Neutrophil (primary cell): ENCODE results near the gene AHCY.
A peak's percentile ranks its signal among the peaks of the same experiment; 100 is the strongest.
"Not testable (repeated sequence)": the region's sequence is repeated elsewhere in the genome, so short reads cannot be mapped to it uniquely, and the experiment has no call there.

Experiments
- H3K27ac ChIP-seq: fragments of 200-600 bp; sonication (generic); 2 replicates; pipeline ENCODE4 v1.5.1; 2016; ENCODE audit warnings: mild to moderate bottlenecking, moderate library complexity
- H3K27me3 ChIP-seq: fragments of 200-600 bp; sonication (generic); 2 replicates; pipeline ENCODE4 v1.6.0; 2016; ENCODE audit warnings: mild to moderate bottlenecking
- H3K36me3 ChIP-seq: fragments of 200-600 bp; sonication (generic); 2 replicates; pipeline ENCODE4 v1.5.1; 2017
- H3K4me1 ChIP-seq, 2 experiments: fragments of 200-600 bp in 1 of 2; sonication (generic) in 1 of 2; 1 replicate in 1 of 2; 2 replicates in 1 of 2; pipeline versions ENCODE4 v1.5.1 to v1.6.1; 2013 to 2016; ENCODE audit warnings: low read depth in 1 of 2, low read length in 1 of 2, mild to moderate bottlenecking in 1 of 2, moderate library complexity in 1 of 2; ENCODE audit not compliant: control insufficient read depth in 1 of 2, insufficient read depth in 1 of 2
- H3K4me3 ChIP-seq, 2 experiments: fragments of 200-600 bp in 1 of 2; sonication (generic) in 1 of 2; 1 replicate in 1 of 2; 2 replicates in 1 of 2; pipeline ENCODE4 v1.5.1; 2013 to 2016; ENCODE audit warnings: low read depth in 1 of 2, low read length in 1 of 2, mild to moderate bottlenecking in 1 of 2, moderate library complexity in 1 of 2
- H3K9me3 ChIP-seq: fragments of 200-600 bp; sonication (generic); 2 replicates; pipeline ENCODE4 v1.5.1; 2016
- TF ChIP-seq, protein P1 (sequence below): fragments of 200-600 bp; sonication (generic); IDR thresholded peaks from 2 replicates; pipeline ENCODE4 v1.5.1; 2016; ENCODE audit warnings: antibody characterized with exemption

Gene AHCY

DNA sequence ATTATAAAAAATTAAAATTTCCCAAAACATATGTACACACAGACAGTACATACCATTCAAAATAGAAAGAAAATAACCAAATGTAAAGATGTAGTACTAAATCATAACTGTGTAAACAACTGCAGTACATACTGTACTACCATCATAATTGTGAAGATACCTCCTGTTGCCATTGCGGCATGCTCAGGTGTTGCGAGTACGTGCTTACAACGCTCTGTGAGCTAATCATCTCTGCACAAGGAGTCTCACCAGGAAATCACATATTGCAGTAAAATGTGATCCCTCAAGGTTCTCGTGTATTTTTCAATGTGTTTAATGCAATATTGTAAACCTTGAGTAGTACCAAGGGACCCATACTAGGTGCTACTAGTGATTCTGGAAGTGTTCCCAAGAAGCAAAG, 39.0 kb downstream of the AHCY start:
- Histone ChIP-seq H3K27ac (no peak overlapping the region), H3K4me1 (peaks cover 26 to 28% of the 10 kb centered on the region in 2 experiments), H3K4me3 (no peak overlapping the region), H3K36me3 (no peaks in the 10 kb centered on the region), H3K27me3 (peaks cover 9% of the 10 kb centered on the region), H3K9me3 (no peaks in the 10 kb centered on the region)
- TF ChIP-seq, protein P1, sequence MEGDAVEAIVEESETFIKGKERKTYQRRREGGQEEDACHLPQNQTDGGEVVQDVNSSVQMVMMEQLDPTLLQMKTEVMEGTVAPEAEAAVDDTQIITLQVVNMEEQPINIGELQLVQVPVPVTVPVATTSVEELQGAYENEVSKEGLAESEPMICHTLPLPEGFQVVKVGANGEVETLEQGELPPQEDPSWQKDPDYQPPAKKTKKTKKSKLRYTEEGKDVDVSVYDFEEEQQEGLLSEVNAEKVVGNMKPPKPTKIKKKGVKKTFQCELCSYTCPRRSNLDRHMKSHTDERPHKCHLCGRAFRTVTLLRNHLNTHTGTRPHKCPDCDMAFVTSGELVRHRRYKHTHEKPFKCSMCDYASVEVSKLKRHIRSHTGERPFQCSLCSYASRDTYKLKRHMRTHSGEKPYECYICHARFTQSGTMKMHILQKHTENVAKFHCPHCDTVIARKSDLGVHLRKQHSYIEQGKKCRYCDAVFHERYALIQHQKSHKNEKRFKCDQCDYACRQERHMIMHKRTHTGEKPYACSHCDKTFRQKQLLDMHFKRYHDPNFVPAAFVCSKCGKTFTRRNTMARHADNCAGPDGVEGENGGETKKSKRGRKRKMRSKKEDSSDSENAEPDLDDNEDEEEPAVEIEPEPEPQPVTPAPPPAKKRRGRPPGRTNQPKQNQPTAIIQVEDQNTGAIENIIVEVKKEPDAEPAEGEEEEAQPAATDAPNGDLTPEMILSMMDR: no peak

GRCh38 chr20:34263468-34263867, 39.7 kb downstream of the AHCY start:
- H3K4me1 ChIP-seq: peaks cover 19 to 23% of the 10 kb centered on the region in 2 experiments
- not testable (repeated sequence) for H3K36me3 ChIP-seq, H3K27me3 ChIP-seq, H3K9me3 ChIP-seq, H3K4me3 ChIP-seq, H3K27ac ChIP-seq

- TF ChIP-seq, protein P1: no peak
- Histone ChIP-seq H3K9me3 (no peaks in the 10 kb centered on the region), H3K4me3 (no peak overlapping the region), H3K27ac (peak overlapping the region; percentile 36), H3K4me1 (peaks cover 19 to 23% of the 10 kb centered on the region in 2 experiments), H3K27me3 (no peaks in the 10 kb centered on the region), H3K36me3 (no peaks in the 10 kb centered on the region)
Observed at GRCh38 chr20:34262488-34263288, 40.5 kb downstream of the AHCY start.

DNA sequence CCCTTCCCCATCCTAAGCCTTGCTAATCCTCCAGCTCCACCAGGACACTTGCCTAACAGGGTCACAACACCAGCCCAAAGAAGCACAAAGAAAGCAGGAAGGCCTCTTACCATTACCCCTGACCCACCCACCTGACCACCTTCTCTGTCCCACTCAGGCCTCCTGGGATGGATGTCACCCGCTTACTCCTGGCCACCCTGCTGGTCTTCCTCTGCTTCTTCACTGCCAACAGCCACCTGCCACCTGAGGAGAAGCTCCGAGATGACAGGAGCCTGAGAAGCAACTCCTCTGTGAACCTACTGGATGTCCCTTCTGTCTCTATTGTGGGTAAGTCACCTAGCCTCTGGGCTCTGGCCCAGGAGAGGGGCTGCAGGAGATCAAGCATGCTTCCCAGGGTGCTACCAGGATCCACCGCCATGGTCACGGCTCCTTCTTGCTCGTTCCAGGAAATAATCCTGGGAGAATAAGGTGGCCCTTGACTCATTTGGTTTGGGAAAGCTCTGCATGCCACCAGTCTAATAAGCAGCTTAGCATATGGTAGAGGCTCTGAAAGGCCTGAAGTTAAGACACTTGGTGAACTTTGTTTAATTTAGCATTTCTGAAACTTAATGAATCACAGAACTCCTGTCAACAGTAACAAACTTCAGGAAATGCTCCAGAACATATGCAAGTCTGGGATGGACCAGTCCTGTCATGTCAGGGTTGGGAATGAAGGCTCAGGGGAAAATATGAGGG, 42.8 kb downstream of the AHCY start:
- TF ChIP-seq, protein P1: no peak
- Histone ChIP-seq H3K4me1 (peaks cover 19 to 23% of the 10 kb centered on the region in 2 experiments), H3K27ac (no peak overlapping the region)

DNA sequence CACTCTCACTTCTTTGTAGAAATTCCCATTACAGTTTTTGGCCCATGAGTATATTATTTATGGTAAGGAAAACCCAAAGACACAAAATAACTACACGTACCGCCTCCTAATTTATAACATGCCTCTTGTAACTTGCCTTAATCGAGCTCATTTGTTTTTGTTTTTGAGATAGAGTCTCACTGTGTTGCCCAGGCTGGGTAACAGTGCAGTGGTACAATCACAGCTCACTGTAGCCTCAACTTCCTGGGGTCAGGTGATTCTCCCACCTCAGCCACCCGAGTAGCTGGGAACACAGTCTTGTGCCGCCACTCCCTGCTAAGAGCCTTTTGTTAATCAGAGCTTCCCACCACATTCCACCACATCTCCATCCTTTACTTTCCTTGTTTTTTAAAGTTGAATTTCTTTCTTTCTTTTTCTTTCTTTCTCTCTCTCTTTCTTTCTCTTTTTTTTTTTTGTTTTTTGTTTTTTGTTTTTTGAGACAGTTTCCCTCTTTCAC, 46.5 kb downstream of the AHCY start:
- Histone ChIP-seq H3K27ac (no peak overlapping the region), H3K9me3 (no peaks in the 10 kb centered on the region), H3K4me1 (no peaks in the 10 kb centered on the region), H3K36me3 (no peaks in the 10 kb centered on the region), H3K27me3 (no peaks in the 10 kb centered on the region), H3K4me3 (no peak overlapping the region)
- TF ChIP-seq, protein P1: no peak

More for the DNA sequence above, 42.8 kb downstream of the AHCY start:
- no peaks in the 10 kb centered on the region for H3K36me3 ChIP-seq
- H3K4me3 ChIP-seq: no peak overlapping the region
- no peaks in the 10 kb centered on the region for H3K9me3 ChIP-seq
- H3K27me3 ChIP-seq: no peaks in the 10 kb centered on the region

DNA sequence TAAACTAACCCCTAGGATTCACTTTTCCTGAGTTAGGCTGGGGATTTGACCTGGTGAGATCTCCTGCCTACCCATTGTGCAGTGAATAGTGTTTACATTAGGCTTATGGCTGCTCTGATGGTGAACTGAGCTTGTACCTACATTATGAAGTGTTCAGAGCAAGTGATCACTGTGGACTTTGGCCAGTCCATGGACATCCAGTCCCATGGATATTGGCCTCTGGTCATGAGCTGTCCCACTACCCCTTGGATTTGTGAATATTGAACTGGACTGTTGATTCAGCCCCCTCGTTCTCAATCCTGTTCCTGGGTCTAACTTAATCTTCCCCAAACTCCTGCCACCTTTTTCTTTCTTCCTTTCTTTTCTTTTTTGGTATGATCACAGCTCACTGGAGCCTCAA, 48.2 kb downstream of the AHCY start:
- H3K4me3 ChIP-seq: no peak overlapping the region
- H3K27me3 ChIP-seq: no peaks in the 10 kb centered on the region
- no peaks in the 10 kb centered on the region for H3K9me3 ChIP-seq
- no peaks in the 10 kb centered on the region for H3K36me3 ChIP-seq
- peaks cover 2 to 4% of the 10 kb centered on the region in 2 experiments for H3K4me1 ChIP-seq
- TF ChIP-seq, protein P1: no peak
- no peak overlapping the region for H3K27ac ChIP-seq

DNA sequence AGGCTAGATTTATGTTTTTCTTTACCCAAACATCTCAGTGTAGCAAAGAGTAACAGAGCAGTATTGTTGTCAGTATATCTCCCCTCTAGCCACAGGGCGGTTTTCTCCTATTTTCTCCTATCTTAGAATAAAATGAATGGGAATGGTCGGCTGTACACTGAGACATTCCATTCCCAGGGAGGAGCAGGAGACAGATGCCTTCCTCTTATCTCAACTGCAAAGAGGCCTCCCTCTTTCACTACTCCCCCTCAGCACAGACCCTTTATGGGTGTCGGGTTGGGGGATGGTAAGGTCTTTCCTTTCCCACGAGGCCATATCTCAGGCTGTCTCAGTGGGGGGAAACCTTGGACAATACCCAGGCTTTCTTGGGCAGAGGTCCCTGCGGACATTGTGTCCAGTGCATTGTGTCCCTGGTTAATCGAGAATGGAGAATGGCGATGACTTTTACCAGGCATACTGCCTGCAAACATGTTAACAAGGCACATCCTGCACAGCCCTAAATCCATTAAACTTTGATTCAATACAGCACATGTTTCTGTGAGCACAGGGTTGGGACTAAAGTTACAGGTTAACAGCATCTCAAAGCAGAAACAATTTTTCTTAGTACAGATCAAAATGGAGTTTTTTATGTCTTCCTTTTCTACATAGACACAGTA, 50.6 kb downstream of the AHCY start:
- not testable (repeated sequence) for H3K9me3 ChIP-seq, H3K36me3 ChIP-seq, H3K4me3 ChIP-seq, H3K27me3 ChIP-seq, H3K27ac ChIP-seq
- H3K4me1 ChIP-seq: peaks cover 17 to 21% of the 10 kb centered on the region in 2 experiments
